Panc1 (cell line): Measurements from ENCODE around the gene EREG. TPM values are rescaled to one million over a fixed set of nuclear protein-coding genes. Genes with fewer than 3 reads are reported as not detected.

ENCODE experiments used
- ATAC-seq: fragments of 200-7000 bp; cut with Tn5 transposase; 2 replicates; pipeline ENCODE4 v1.9.1; 2020; ENCODE audit warnings: mild to moderate bottlenecking, moderate library complexity
- BruUV-seq: library from RNA; stranded (reverse); fragments of 400-500 nt; replicated peaks from 2 replicates; lab custom pipeline; 2021; lab: Mats Ljungman, UMichigan
- CTCF ChIA-PET: fragments of 300-600 bp; sonication (Branson Sonifier 250); formaldehyde crosslinking; loops from one replicate; lab custom pipeline; 2022; ENCODE audit warnings: antibody characterized with exemption; lab: Charles Lee
- POLR2A ChIA-PET: fragments of 300-600 bp; sonication (Branson Sonifier 250); formaldehyde crosslinking; loops from one replicate; lab custom pipeline; 2022; ENCODE audit warnings: antibody characterized with exemption; lab: Charles Lee
- DNase-seq: peaks from one replicate; pipeline ENCODE4 v3.0.0-alpha.2; 2010; ENCODE audit warnings: low read depth, low spot score
- H3K27ac ChIP-seq: 2 replicates; pipeline ENCODE4 v1.5.1; 2011; ENCODE audit warnings: mild to moderate bottlenecking, low read length, inconsistent platforms
- H3K27me3 ChIP-seq: fragments of 200-500 bp; sonication (Bioruptor generic); 2 replicates; pipeline ENCODE4 v1.6.0; 2014; ENCODE audit warnings: low read length, inconsistent platforms; ENCODE audit not compliant: control insufficient read depth, insufficient read depth
- H3K36me3 ChIP-seq: fragments of 200-500 bp; sonication (Bioruptor generic); 2 replicates; pipeline ENCODE4 v1.5.1; 2014; ENCODE audit warnings: inconsistent platforms, mild to moderate bottlenecking, low read length, moderate library complexity; ENCODE audit not compliant: control insufficient read depth, insufficient read depth
- H3K4me1 ChIP-seq: 2 replicates; pipeline ENCODE4 v1.5.1; 2011; ENCODE audit warnings: inconsistent platforms, mild to moderate bottlenecking, low read length, moderate library complexity; ENCODE audit not compliant: control insufficient read depth, insufficient read depth
- H3K4me3 ChIP-seq, 2 experiments: 2 replicates each; pipeline ENCODE4 v1.5.1; 2011 to 2012; ENCODE audit warnings: low read depth in 2 of 2, low read length in 2 of 2, mild to moderate bottlenecking in 2 of 2, inconsistent platforms in 1 of 2, moderate library complexity in 1 of 2
- H3K9me3 ChIP-seq: fragments of 200-500 bp; sonication (Bioruptor generic); 2 replicates; pipeline ENCODE4 v1.5.1; 2014; ENCODE audit warnings: low read depth, mild to moderate bottlenecking, inconsistent platforms, low read length, moderate library complexity; ENCODE audit not compliant: control insufficient read depth, insufficient read depth
- CTCF ChIP-seq: fragments of 450-650 bp; IDR thresholded peaks from 2 replicates; pipeline ENCODE4 v1.5.1; 2017; ENCODE audit warnings: mild to moderate bottlenecking
- POLR2AphosphoS5 ChIP-seq: IDR thresholded peaks from 2 replicates; pipeline ENCODE4 v1.6.1; 2012; ENCODE audit warnings: mild to moderate bottlenecking, low read depth, low read length, moderate library complexity
- REST ChIP-seq, 2 experiments: IDR thresholded peaks; 2 replicates each; pipeline ENCODE4 v1.6.1; 2011 to 2012; ENCODE audit warnings: low read depth in 2 of 2, control low read depth in 1 of 2, low read length in 1 of 2, mild to moderate bottlenecking in 1 of 2, moderate library complexity in 1 of 2; ENCODE audit not compliant: insufficient read depth in 1 of 2
- SIN3A ChIP-seq: IDR thresholded peaks from 2 replicates; pipeline ENCODE4 v1.6.1; 2012; ENCODE audit warnings: low read depth, mild to moderate bottlenecking, low read length, moderate library complexity, borderline replicate concordance; ENCODE audit not compliant: insufficient read depth
- TCF7L2 ChIP-seq: IDR thresholded peaks from 2 replicates; pipeline ENCODE4 v1.6.1; 2011; ENCODE audit warnings: mild to moderate bottlenecking, low read depth, low read length, inconsistent platforms
- in situ Hi-C: cut with HindIII; loops from 2 replicates; pipeline ENCODE4 v1.10.0; 2016; ENCODE audit warnings: low sequenced_read_pairs, low pct_unique_long_range_greater_than_20kb
- intact Hi-C: fragments of 100-400 bp; cut with micrococcal nuclease; formaldehyde crosslinking; loops from one replicate; pipeline ENCODE4 v1.10.0; 2022; ENCODE audit not compliant: unreplicated experiment
- total RNA-seq: library from RNA; stranded (reverse); gene quantifications from one replicate; pipeline ENCODE4 v1.2.1, GENCODE V29; 2021; ENCODE audit not compliant: unreplicated experiment

Gene EREG
- total RNA-seq, 1 experiment from 2014 or later: 2.1 TPM

GRCh38 chr4:74317616-74318246 lies 47.2 kb upstream of the EREG start:
- Histone ChIP-seq H3K36me3 (no peaks in the 10 kb centered on the region), H3K27ac (no peak overlapping the region), H3K4me3 (no peak overlapping the region), H3K4me1 (no peaks in the 10 kb centered on the region), H3K27me3 (no peaks in the 10 kb centered on the region), H3K9me3 (no peaks in the 10 kb centered on the region)
- BruUV-seq: no TSS peak
- CTCF ChIA-PET: no interaction called here
- no peak for TF ChIP-seq SIN3A
- no peak for TF ChIP-seq POLR2AphosphoS5
- no peak for TF ChIP-seq CTCF
- no peak for TF ChIP-seq TCF7L2
- TF ChIP-seq REST (IDR thresholded peaks at IDR 0.05; ENCODE audit: insufficient read depth in 1 of 2, low read depth in 2 of 2, low read length in 1 of 2): no peak
- POLR2A ChIA-PET: no interaction called here
- intact Hi-C loops (no loop called here), in situ Hi-C loops (no loop called here)
- DNase-seq (no peak), ATAC-seq (no peak)

GRCh38 chr4:74318276-74318675 lies 46.7 kb upstream of the EREG start:
- Histone ChIP-seq H3K9me3 (no peaks in the 10 kb centered on the region), H3K27me3 (no peaks in the 10 kb centered on the region), H3K4me1 (no peaks in the 10 kb centered on the region), H3K27ac (no peak overlapping the region), H3K36me3 (no peaks in the 10 kb centered on the region), H3K4me3 (no peak overlapping the region)
- POLR2A ChIA-PET: no interaction called here
- no peak for ATAC-seq
- no TSS peak for BruUV-seq
- CTCF ChIA-PET: interaction anchor here (1.4 kb wide), 1 partner anchor 358 kb away, joined by 3 read pairs; no protein-coding TSS in a partner anchor
- no peak for DNase-seq
- intact Hi-C loops (no loop called here), in situ Hi-C loops (no loop called here)
- TF ChIP-seq TCF7L2: no peak

- Histone ChIP-seq H3K27ac (no peak overlapping the region), H3K4me1 (no peaks in the 10 kb centered on the region), H3K36me3 (no peaks in the 10 kb centered on the region), H3K4me3 (no peak overlapping the region), H3K27me3 (no peaks in the 10 kb centered on the region), H3K9me3 (no peaks in the 10 kb centered on the region)
- ChIA-PET POLR2A (no interaction called here), CTCF (interaction anchor here (0.8 to 1.4 kb wide), 2 partner anchors 352 to 356 kb away, joined by 3 read pairs; no protein-coding TSS in a partner anchor)
- no peak for ATAC-seq
- in situ Hi-C loops: no loop called here
- intact Hi-C loops: no loop called here
- no TSS peak for BruUV-seq
- no peak for DNase-seq
- no peak for TF ChIP-seq REST (IDR thresholded peaks at IDR 0.05; ENCODE audit: insufficient read depth in 1 of 2, low read depth in 2 of 2, low read length in 1 of 2)
- TF ChIP-seq CTCF: no peak
- TF ChIP-seq SIN3A: no peak
- no peak for TF ChIP-seq TCF7L2
- TF ChIP-seq POLR2AphosphoS5: no peak
These were observed 45.5 kb upstream of the EREG start for GRCh38 chr4:74319470-74319869.
